GM12875 (cell line): Measurements from ENCODE around the gene TMED10.

ENCODE experiments used
- H3K4me3 ChIP-seq: one replicate; pipeline ENCODE4 v1.5.1; 2011; ENCODE audit warnings: low read depth, low read length, control low read depth
- TF ChIP-seq, protein P1 (sequence below): IDR thresholded peaks from 2 replicates; pipeline ENCODE4 v1.5.1; 2011; ENCODE audit warnings: low read depth, mild to moderate bottlenecking, control low read depth, inconsistent platforms, low read length, moderate library complexity, borderline replicate concordance; ENCODE audit not compliant: insufficient read depth

TMED10 gene

DNA sequence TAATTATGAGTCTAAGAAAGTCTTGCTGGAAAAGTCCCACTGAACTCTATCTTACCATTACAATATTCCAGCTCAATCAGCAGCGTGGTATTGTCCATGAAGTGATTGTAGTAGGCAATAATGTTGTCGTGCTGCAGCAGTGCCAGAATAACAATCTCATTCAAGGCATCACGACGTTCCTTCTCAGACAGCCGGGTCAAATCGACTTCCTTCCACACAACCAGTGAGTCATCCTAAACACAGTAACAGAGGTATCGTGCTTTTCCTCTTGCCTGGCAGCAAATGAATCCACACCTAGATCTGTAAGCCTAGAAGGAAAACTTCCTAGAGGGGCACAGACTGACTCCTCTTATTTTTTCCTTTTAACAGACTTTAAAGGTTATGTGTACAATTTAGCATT is 52.4 kb downstream of the TMED10 start:
- TF ChIP-seq, protein P1, sequence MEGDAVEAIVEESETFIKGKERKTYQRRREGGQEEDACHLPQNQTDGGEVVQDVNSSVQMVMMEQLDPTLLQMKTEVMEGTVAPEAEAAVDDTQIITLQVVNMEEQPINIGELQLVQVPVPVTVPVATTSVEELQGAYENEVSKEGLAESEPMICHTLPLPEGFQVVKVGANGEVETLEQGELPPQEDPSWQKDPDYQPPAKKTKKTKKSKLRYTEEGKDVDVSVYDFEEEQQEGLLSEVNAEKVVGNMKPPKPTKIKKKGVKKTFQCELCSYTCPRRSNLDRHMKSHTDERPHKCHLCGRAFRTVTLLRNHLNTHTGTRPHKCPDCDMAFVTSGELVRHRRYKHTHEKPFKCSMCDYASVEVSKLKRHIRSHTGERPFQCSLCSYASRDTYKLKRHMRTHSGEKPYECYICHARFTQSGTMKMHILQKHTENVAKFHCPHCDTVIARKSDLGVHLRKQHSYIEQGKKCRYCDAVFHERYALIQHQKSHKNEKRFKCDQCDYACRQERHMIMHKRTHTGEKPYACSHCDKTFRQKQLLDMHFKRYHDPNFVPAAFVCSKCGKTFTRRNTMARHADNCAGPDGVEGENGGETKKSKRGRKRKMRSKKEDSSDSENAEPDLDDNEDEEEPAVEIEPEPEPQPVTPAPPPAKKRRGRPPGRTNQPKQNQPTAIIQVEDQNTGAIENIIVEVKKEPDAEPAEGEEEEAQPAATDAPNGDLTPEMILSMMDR, result no peak

DNA sequence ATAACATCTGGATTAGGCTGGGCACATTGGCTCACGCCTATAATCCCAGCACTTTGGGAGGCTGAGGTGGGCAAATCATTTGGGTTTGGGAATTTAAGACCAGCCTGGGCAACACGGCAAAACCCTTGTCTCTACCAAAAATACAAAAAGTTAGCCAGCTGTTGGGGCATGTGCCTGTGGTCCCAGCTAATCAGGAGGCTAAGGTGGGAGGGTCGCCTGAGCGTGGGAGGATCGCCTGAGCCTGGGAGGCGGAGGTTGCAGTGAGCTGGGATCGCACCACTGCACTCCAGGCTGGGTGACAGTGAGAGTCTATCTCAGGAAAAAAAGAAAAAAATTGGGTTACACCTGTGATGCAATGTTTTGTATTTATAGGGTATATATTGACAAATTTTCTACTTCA is 54.9 kb downstream of the TMED10 start:
- TF ChIP-seq, protein P1, result no peak
- H3K4me3 ChIP-seq, result no peak overlapping the region

More for the DNA sequence above, 52.4 kb downstream of the TMED10 start:
- H3K4me3 ChIP-seq, result no peak overlapping the region

DNA sequence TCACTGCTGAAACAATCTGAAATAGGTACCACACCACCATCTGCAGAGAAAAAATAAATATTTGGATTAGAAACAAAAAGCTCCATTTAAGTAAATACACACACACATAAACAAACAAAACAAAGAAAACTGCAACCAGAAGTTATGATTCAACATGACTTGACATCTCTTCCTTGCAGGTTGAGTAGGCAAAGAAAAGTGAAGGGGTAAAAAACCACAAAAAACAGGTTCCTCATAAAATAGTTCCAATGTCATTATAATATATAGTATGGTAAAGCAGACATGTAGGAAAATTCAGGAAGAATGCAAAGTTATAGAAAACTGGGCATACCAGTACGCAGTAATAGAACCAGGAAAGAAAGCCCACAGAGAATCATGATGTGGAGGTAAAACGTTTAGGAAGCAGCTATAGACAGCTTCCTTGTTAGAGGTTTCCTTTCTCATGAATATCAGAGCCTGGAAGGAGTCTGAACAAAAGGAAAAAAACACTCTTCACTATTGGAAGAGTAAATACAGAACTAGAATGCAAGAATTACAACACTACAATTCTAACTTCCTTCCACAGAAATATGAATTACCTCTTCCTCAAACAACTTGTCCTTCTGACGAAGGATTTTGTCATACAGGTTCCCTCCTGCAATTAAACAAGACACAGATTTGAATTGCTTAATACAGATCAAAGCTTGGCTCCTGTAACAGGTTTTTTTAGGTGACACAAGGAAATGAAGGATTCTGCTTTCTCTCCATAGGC is 55.7 kb downstream of the TMED10 start:
- TF ChIP-seq, protein P1, result no peak
- no peak overlapping the region for H3K4me3 ChIP-seq

DNA sequence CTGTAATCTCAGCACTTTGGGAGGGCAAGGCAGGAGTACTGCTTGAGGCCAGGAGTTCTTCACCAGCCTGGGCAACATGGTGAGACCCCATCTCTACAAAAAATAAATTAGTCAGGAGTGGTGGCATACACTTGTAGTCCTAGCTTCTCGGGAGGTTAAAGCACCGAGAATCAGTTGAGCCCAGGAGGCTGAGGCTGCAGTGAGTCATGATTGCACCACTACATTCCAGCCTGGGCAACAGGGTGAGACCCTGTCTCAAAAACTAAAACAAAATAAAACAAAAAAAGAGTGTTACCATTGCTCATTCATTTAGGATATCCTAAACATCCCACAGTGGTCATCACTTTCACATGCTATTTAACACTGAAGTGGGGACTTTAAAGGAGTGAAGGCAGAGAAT is 57.4 kb downstream of the TMED10 start:
- H3K4me3 ChIP-seq, result no peak overlapping the region
- TF ChIP-seq, protein P1, result no peak

DNA sequence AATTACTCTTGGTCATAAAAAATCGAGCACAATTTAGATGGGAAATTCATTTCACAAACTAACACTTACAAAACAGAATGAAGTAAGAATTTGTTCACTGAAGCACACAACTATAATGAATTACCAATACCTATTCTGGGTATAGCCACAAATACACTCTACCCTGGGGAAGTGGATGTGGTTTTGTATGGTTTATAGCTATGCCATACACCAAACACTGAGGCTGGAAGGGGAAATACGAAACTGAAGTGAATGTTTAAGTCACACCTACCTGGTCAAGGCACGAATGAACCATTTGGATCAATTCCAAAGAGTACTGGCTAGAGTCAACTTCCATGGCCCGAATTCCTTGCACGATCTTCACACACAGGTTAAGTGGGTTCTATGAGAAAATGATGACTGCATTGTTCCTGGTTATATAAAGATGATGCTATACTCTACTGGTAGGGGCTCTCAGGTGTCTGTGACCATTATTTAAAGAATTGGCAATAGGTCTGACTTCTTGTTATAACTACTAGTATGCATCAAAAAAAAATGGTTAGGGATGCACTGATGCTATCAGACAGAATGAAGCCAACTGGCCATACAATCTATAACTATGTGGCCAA is 62.4 kb downstream of the TMED10 start:
- TF ChIP-seq, protein P1, result no peak
- H3K4me3 ChIP-seq, result no peak overlapping the region

DNA sequence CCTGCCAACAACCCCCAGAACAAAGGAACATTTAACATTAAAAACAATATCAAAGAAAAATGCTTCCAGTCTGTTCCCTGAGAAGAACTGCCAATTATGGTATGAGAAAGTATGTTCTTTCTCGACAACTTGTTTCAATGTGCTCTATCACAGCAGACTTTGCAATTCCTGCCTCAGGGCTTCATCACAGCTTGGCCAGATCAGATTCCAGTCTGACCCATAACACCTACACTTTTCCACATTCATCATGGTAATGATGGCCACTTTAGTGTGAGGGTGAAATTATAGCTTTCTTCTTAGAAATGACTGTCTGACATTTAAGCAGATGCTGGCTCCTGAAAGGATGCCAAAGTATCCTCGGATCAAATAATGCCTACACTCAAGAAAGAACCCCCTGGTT is 66.5 kb downstream of the TMED10 start:
- TF ChIP-seq, protein P1, result no peak
- no peak overlapping the region for H3K4me3 ChIP-seq

DNA sequence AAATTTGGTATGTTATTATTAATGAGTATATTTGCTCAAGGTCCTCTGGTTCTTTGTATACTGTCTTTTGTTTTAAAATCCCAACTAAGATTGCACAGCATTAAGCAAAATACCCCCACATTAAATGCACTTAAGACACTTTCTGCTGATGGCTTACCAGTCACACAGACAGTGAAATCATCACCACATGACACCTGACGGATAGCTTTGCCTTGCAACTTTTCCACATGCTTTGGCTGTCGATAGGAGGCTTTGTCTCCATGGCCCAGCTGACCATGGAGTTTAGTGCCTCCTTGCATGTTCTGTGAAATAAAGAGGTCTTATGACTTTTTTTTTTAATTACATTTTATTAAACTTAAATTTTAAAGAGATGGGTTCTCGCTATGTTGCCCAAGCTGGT is 69.2 kb downstream of the TMED10 start:
- TF ChIP-seq, protein P1, result no peak

More for the DNA sequence above, 69.2 kb downstream of the TMED10 start:
- no peak overlapping the region for H3K4me3 ChIP-seq
